Stomach (tissue), 9 donors: ENCODE measurements around the gene CTBP1. TPM values are rescaled to one million over a fixed set of nuclear protein-coding genes. Genes with fewer than 3 reads are reported as not detected.

Experiments used
- DNase-seq, 2 donors: peaks; one replicate each; pipeline versions ENCODE4 v3.0.0 to v3.0.0-alpha.2; 2013 to 2019
- H3K27ac ChIP-seq, 5 donors: fragments of 200-600 bp in 4 of 5; sonication (generic) in 4 of 5; one replicate each; pipeline ENCODE4 v1.5.1; 2013 to 2019; ENCODE audit warnings: mild to moderate bottlenecking in 1 of 5, moderate library complexity in 1 of 5
- H3K27me3 ChIP-seq, 3 donors: fragments of 200-600 bp; sonication (generic); one replicate each; pipeline ENCODE4 v1.5.1; 2017 to 2019; ENCODE audit warnings: mixed run types in 1 of 3
- H3K36me3 ChIP-seq, 4 donors: fragments of 200-600 bp; sonication (generic); 1 replicate in 3 of 4; 2 replicates in 1 of 4; pipeline ENCODE4 v1.5.1; 2016 to 2019
- H3K4me1 ChIP-seq, 4 donors: fragments of 200-600 bp; sonication (generic); one replicate each; pipeline ENCODE4 v1.5.1; 2016 to 2019
- H3K4me3 ChIP-seq, 4 donors: fragments of 200-600 bp; sonication (generic) in 3 of 4; one replicate each; pipeline ENCODE4 v1.5.1; 2016 to 2019; ENCODE audit warnings: mild to moderate bottlenecking in 1 of 4
- H3K9me3 ChIP-seq, 4 donors: fragments of 200-600 bp; sonication (generic); one replicate each; pipeline ENCODE4 v1.5.1; 2016 to 2019
- CTCF ChIP-seq, 7 experiments: fragments of 450-650 bp in 4 of 7; fragments of 200-600 bp in 3 of 7; sonication (generic) in 3 of 7; IDR thresholded peaks; one replicate each; pipeline ENCODE4 v1.5.1; 2016 to 2019; ENCODE audit warnings: antibody characterized with exemption in 7 of 7, control low read depth in 2 of 7, mild to moderate bottlenecking in 1 of 7
- EP300 ChIP-seq: sonication (generic); formaldehyde crosslinking; IDR thresholded peaks from one replicate; pipeline ENCODE4 v1.6.1; 2017; ENCODE audit warnings: antibody characterized with exemption
- POLR2A ChIP-seq, 4 donors: fragments of 450-650 bp; IDR thresholded peaks; one replicate each; pipeline ENCODE4 v1.6.1; 2016; ENCODE audit warnings: antibody characterized with exemption in 4 of 4, control low read depth in 2 of 4, mild to moderate bottlenecking in 1 of 4, moderate library complexity in 1 of 4
- POLR2AphosphoS5 ChIP-seq, 3 donors: sonication (generic); formaldehyde crosslinking; IDR thresholded peaks; one replicate each; pipeline ENCODE4 v1.6.1; 2016; ENCODE audit warnings: antibody characterized with exemption in 3 of 3
- WGBS, 5 donors: extraction: QIAGEN DNeasy Blood & Tissue Kit in 3 of 5; methylation state at CpG; one replicate each; pipeline versions ENCODE4 v1.1.5 to v1.1.7; 2013 to 2018; 5-methylcytosine and 5-hydroxymethylcytosine counted together
- intact Hi-C: fragments of 100-400 bp; cut with DNase I; formaldehyde crosslinking; loops from one replicate; pipeline ENCODE4 v1.15.1; 2023; ENCODE audit warnings: low total_unique reads
- polyA plus RNA-seq, 3 donors: library from polyadenylated mRNA; stranded (reverse); fragments of 200-250 nt; gene quantifications; one replicate each; pipeline ENCODE4 v1.2.3, GENCODE V29; 2013
- total RNA-seq, 5 donors: library from RNA; depleted of rRNA; stranded (reverse); fragments of >200 nt; gene quantifications; one replicate each; pipeline versions ENCODE4 v1.1.0 to v1.2.3, GENCODE V29; 2014 to 2016
- donor health status: healthy with polysubstance abuse.
- donor health status: Bipolar disorder and iron deficiency.
- donor health status: healthy.

CTBP1 gene
- total and polyA plus RNA-seq, 8 donors, result 72.7 to 415 (median 95.1) TPM

GRCh38 chr4:1172971-1173757 lies 75.8 kb downstream of the CTBP1 start:
- 43 to 78% (median 50%) methylated on average over 13 to 20 of the region's 20 CpGs for WGBS, 5 donors
- DNase-seq, result peak in 1 of 2 donors; percentile 64
- H3K27ac ChIP-seq, result peak overlapping the region; percentile 65 to 84 (median 75)

GRCh38 chr4:1172228-1172851 lies 76.6 kb downstream of the CTBP1 start, which contains the start of gene SPON2:
SPON2 (minus strand) TSS chr4:1172583.
- Histone ChIP-seq H3K36me3 (peaks cover 0 to 4% (median 0%) of the 10 kb centered on the region in 4 donors), H3K27ac (peak within 1 kb of the TSS; percentile 65 to 84 (median 75)), H3K9me3 (no peaks in the 10 kb centered on the region), H3K4me3 (peak within 1 kb of the TSS; percentile 37 to 51 (median 44)), H3K4me1 (peaks cover 34 to 64% (median 53%) of the 10 kb centered on the region in 4 donors), H3K27me3 (peaks cover 8 to 59% (median 25%) of the 10 kb centered on the region in 3 donors)
- DNase-seq, result peak in 1 of 2 donors; percentile 62
- intact Hi-C loops, result no loop called here
- 4 to 5% (median 5%) methylated on average over 21 to 54 of the region's 54 CpGs for WGBS, 5 donors
- no peak for TF ChIP-seq POLR2A (IDR thresholded peaks at IDR 0.05)
- TF ChIP-seq POLR2AphosphoS5 (IDR thresholded peaks at IDR 0.05), result no peak
- TF ChIP-seq EP300, result no peak
- TF ChIP-seq CTCF (IDR thresholded peaks at IDR 0.05), result no peak

More at GRCh38 chr4:1172971-1173757, 75.8 kb downstream of the CTBP1 start:
- intact Hi-C loops, result no loop called here
- Histone ChIP-seq H3K27me3 (peaks cover 8 to 59% (median 25%) of the 10 kb centered on the region in 3 donors), H3K4me1 (peaks cover 33 to 64% (median 54%) of the 10 kb centered on the region in 4 donors), H3K4me3 (peak overlapping the region in 1 of 4 donors; percentile 51), H3K36me3 (peaks cover 0 to 4% (median 0%) of the 10 kb centered on the region in 4 donors), H3K9me3 (no peaks in the 10 kb centered on the region)
- TF ChIP-seq EP300 (no peak), POLR2AphosphoS5 (IDR thresholded peaks at IDR 0.05) (peak in 1 of 3 donors; percentile 12)

GRCh38 chr4:1171311-1172227 lies 77.4 kb downstream of the CTBP1 start:
- no peaks in the 10 kb centered on the region for H3K9me3 ChIP-seq
- DNase-seq, result peak in 1 of 2 donors; percentile 77
- intact Hi-C loops, result no loop called here
- H3K27ac ChIP-seq, result peak overlapping the region; percentile 59 to 84 (median 75)
- peaks cover 8 to 59% (median 25%) of the 10 kb centered on the region in 3 donors for H3K27me3 ChIP-seq
- H3K4me1 ChIP-seq, result peaks cover 34 to 65% (median 51%) of the 10 kb centered on the region in 4 donors
- H3K4me3 ChIP-seq, result peak overlapping the region; percentile 37 to 51 (median 44)
- TF ChIP-seq POLR2A (IDR thresholded peaks at IDR 0.05) (no peak), POLR2AphosphoS5 (IDR thresholded peaks at IDR 0.05) (peak in 1 of 3 donors; percentile 16)
- WGBS, 5 donors, result 2 to 8% (median 4%) methylated on average over 27 to 88 of the region's 88 CpGs
- peaks cover 0 to 4% (median 0%) of the 10 kb centered on the region in 4 donors for H3K36me3 ChIP-seq

- Histone ChIP-seq H3K4me1 (peaks cover 34 to 66% (median 52%) of the 10 kb centered on the region in 4 donors), H3K36me3 (peaks cover 0 to 4% (median 0%) of the 10 kb centered on the region in 4 donors), H3K27me3 (peaks cover 8 to 59% (median 25%) of the 10 kb centered on the region in 3 donors), H3K4me3 (peak overlapping the region; percentile 37 to 51 (median 44)), H3K27ac (peak overlapping the region in 2 of 5 donors; percentile 75 to 81), H3K9me3 (no peaks in the 10 kb centered on the region)
- TF ChIP-seq POLR2AphosphoS5 (IDR thresholded peaks at IDR 0.05), result no peak
- TF ChIP-seq EP300, result no peak
- no peak for DNase-seq
- intact Hi-C loops, result no loop called here
- WGBS, 5 donors, result 11 to 49% (median 19%) methylated on average over 11 to 42 of the region's 42 CpGs
Observed at GRCh38 chr4:1170976-1171310, 78.0 kb downstream of the CTBP1 start.

GRCh38 chr4:1170156-1170975 lies 78.6 kb downstream of the CTBP1 start:
- H3K4me3 ChIP-seq, result peak overlapping the region; percentile 37 to 51 (median 44)
- 73 to 81% (median 76%) methylated on average over 24 to 37 of the region's 37 CpGs for WGBS, 5 donors
- H3K4me1 ChIP-seq, result peaks cover 34 to 66% (median 52%) of the 10 kb centered on the region in 4 donors
- no peaks in the 10 kb centered on the region for H3K9me3 ChIP-seq
- H3K27me3 ChIP-seq, result peaks cover 8 to 56% (median 25%) of the 10 kb centered on the region in 3 donors
- TF ChIP-seq EP300, result no peak
- intact Hi-C loops, result no loop called here
- peak overlapping the region in 2 of 5 donors; percentile 75 to 81 for H3K27ac ChIP-seq
- H3K36me3 ChIP-seq, result peaks cover 0 to 4% (median 0%) of the 10 kb centered on the region in 4 donors
- DNase-seq, result no peak
